GM21367 (cell line): Measurements from ENCODE around the gene SNU13.
"Not testable (repeated sequence)": the region's sequence is repeated elsewhere in the genome, so short reads cannot be mapped to it uniquely, and the experiment has no call there.

Experiments used
- ATAC-seq: cut with Tn5 transposase; IDR thresholded peaks from one replicate; pipeline ENCODE4 v1.9.1; 2021; ENCODE audit not compliant: unreplicated experiment

Gene SNU13

GRCh38 chr22:41647771-41648170, 40.9 kb downstream of the SNU13 start:
- no peak for ATAC-seq

- no peak for ATAC-seq
These were observed 46.1 kb downstream of the SNU13 start for GRCh38 chr22:41642331-41643110.

- no peak for ATAC-seq
These were observed 46.8 kb downstream of the SNU13 start for GRCh38 chr22:41641854-41642253.

- no peak for ATAC-seq
These were observed 49.9 kb downstream of the SNU13 start for GRCh38 chr22:41638748-41639147.

GRCh38 chr22:41638124-41638523, 50.5 kb downstream of the SNU13 start:
- ATAC-seq = no peak

GRCh38 chr22:41637623-41638022, 51.0 kb downstream of the SNU13 start:
- not testable (repeated sequence) for ATAC-seq

- no peak for ATAC-seq
These were observed 52.2 kb downstream of the SNU13 start for GRCh38 chr22:41636467-41636866.

- not testable (repeated sequence) for ATAC-seq
These were observed 54.1 kb downstream of the SNU13 start for GRCh38 chr22:41634610-41635009.

GRCh38 chr22:41631615-41632014, 57.1 kb downstream of the SNU13 start:
- not testable (repeated sequence) for ATAC-seq

GRCh38 chr22:41631115-41631514, 57.6 kb downstream of the SNU13 start:
- ATAC-seq = not testable (repeated sequence)

GRCh38 chr22:41625577-41625976, 63.1 kb downstream of the SNU13 start:
- ATAC-seq = no peak
